HG02759 (cell line): ENCODE data around the gene NRXN3.

Experiments
- ATAC-seq: cut with Tn5 transposase; IDR thresholded peaks from one replicate; pipeline ENCODE4 v1.9.1; 2021; ENCODE audit warnings: mild to moderate bottlenecking, moderate library complexity; ENCODE audit not compliant: unreplicated experiment

Gene NRXN3

DNA sequence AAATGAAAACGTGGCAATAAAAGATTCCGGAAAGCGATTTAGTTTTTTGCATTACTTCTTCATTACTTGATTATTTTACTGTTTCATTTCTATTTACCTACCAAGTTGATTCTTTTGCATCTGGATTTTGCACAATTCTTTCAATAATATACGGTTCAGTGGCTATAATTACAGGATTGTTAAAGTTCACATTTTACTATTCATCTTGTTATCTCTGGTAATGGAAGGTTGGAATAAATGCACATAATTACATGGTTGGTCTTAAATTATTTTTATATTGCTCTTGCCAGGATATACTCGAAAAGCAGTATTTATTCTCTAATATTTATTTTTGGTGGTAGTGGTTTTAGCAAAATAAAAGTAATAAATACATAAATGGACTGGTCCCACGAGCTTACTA, 1203.3 kb downstream of the NRXN3 start:
- ATAC-seq: no peak

DNA sequence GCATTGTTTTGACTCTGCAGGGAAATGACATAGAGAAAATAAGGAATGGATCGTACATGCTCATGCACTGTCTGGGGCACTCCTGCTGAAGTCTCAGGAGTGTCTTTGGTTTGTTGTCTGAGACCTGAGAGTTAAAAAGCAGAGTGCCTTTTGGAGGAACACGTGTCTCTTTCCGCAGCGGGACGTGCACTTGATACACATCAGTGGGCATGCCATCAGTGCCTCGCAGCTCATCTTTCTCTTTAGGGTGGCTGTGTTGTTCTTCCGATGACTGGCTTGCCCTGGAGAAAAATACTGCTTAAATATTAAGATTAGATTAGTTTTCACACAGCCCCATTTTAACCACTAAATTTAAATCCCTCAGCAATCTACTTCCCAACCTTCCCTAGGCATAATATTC, 1205.2 kb downstream of the NRXN3 start:
- no peak for ATAC-seq

DNA sequence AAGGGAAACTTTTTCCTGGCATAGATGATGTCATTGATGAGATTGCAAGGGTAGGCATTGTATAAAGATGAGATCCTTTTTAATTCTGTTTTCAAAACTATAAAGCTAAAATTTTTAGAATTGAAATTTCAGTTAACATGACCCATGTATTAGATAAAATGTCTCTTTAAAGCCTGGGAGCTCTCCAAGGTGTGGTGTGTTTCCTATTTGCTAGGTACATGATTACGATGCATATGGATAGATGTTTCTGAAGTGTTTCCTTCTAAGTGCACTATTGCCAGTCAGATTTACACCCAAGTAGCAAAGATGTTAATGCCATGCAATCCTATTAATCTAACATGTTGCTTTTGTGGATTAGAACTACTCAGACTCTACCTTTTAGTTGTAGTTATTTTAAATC, 1206.4 kb downstream of the NRXN3 start:
- ATAC-seq: no peak

DNA sequence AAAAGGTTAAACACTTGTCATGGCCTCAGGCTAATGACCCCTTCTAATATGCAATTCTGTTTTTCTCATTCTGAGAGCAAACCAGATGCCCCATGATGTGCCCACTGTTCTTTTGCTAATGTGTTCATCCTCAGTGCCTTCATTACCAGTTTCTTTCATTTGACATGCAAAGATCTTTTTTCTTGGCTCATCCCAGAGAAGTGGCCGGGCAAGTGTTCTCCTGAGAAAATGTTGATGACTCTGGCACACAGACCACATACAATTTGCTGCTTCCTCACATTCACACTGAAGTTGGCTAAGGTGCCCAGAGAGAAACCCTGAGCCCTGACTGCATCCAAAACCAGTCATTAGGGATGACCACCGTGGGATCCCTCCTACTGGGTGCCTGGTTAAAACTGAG, 1207.8 kb downstream of the NRXN3 start:
- ATAC-seq: no peak

DNA sequence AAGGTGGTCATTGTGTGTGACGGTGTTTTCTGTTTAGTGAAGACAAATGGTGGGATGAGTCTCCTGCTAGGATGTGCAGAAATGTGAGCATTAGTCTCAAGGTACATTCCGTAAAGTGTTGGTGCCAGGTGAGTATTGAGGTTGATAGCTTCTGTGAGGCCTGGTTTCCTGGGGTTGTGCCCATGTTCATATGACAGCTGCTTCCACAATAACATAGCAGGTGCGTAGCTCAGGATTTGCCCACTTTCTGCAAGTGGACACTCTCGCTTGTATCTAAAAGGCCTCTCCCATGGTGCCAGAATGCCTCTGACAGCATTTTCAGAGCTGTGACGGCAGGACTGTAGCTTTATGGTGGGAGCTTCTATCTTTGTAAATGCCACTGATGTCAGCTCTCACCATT, 1209.1 kb downstream of the NRXN3 start:
- ATAC-seq: no peak

DNA sequence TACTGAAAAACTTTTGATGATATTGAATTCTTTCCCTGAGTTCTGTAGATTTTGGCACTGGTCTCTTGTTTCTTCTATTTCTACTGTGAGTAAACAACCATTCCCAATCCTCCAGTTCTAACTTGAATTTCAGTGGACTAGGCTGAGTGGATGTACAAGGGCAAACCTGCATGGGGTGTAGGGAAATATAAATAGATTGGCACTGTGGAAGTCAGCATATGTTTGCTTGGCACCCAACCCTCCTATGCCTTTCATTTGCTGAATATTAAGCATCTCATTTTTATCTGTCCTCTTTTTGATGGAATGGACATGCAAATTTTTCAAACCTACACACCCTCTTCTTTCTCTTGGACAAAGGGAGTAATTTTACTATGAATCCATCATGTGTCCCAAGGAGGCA, 1212.9 kb downstream of the NRXN3 start:
- no peak for ATAC-seq

DNA sequence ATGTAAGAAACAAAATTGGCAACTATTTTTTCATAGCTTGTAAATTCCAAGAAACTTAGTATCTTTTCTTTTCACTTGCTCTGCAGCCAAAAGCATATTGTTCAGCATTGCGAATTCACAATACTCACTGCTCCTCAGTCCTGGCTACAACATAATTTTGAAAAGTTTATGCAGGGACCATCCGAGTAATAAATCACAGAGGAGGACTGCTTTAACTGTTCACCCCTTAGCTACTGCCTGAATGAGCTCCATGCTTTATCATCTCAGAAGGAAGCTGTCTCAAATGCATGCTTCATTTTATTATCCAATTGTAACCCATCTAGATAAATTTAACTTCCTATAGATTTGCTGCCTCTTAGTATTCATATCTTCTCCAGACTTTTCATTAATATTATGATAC, 1213.3 kb downstream of the NRXN3 start:
- no peak for ATAC-seq

DNA sequence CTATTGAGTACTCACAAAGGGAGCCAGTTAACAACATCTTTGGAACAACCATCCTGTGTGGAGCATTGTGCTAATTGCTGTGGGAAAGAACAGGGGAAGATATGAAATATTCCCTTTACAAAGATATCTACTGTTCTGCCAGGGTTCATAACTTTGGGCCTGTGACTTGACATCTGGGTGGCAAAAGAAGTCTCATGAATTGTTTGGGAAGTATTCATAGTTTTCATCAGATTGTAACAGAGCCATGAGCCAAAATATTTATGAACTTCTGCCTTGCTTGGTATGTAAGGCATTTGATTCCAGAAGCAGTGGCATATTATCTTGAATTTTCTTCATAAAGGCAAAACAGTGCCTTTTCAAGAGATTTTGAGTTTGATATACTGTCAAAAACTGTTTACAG, 1224.9 kb downstream of the NRXN3 start:
- ATAC-seq: no peak

DNA sequence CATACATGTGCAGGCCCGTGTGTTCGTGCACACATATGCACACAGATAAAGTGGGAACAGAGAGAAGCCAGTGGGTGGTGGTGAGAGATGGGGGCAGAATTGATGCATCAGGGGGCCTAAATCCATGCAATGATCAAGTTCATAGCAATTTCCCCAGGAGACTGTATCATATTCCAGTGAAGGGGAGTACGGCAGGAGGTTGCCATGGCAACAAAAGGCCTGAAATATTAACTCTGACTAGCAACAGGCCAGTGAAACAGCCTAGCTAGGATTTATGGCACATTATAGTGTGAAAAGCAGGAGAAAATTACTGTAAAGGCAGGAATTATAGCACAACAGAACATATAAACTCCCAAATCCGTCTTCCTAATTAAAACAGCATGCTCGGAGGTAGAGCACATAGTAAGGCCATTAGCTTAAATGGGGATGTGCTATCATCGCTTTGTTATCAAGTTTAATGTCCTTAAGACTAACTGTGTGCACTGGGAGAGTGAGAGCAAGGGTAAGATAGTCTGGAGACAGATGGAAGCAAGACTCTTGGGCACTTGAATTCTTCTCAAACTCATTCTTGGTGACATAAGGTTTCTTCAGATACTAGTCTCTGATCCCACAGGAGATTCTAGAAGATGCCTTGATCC, 1234.8 kb downstream of the NRXN3 start:
- ATAC-seq: no peak

DNA sequence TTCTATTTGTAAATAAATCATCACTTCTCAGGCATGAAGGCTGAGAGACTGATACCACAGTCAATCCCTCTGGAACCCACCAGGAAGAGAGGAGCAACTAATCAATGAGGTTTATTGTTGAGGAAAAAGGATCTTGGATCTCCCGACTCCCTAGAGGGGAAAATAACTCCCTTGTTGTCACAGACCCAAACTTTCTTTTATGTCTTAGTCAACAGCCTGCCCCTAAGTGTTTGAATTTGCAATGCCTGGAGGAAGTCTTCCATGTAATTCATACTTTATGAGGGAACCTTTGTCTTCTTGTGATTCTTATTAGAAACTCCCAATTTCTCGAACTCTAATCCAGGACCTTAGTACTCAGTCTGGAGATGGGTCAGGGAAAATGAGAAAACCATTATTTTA, 1235.3 kb downstream of the NRXN3 start:
- ATAC-seq: no peak

DNA sequence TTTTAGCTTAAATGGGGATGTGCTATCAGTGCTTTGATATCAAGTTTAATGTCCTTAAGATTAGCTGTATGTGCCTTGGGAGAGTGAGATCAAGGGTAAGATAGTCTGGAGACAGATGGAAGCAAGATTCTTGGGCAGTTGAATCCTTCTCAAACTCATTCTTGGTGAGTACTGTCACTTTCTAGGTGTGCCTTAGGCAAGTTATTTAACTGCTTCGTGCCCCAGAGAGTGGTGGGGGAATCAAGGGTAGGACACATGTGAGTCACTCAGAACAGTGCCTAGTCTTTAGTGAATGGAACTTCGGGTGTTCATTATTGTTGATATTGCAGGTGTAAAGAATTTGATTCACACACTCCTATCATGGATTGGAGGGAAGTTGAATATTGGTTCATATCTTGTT, 1237.4 kb downstream of the NRXN3 start:
- ATAC-seq: no peak

DNA sequence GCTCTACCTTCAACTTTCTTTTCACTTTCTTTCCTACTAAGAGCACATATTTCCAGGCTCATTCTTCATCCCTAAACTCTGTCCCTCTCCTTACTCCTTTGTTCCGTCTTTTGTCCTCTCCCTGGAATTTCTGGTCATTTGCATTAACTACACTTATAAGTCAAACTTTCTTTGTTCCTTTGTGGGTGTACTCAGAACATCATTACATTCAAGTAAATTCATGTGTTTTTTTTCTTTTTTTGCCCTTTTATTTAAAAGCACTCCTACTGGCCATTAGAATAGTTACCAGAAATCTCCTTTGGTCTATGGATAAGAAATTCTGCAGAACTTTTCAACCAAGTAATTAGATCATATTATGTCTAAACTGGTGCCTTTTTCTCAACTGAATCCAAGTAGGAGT, 1238.5 kb downstream of the NRXN3 start:
- no peak for ATAC-seq

DNA sequence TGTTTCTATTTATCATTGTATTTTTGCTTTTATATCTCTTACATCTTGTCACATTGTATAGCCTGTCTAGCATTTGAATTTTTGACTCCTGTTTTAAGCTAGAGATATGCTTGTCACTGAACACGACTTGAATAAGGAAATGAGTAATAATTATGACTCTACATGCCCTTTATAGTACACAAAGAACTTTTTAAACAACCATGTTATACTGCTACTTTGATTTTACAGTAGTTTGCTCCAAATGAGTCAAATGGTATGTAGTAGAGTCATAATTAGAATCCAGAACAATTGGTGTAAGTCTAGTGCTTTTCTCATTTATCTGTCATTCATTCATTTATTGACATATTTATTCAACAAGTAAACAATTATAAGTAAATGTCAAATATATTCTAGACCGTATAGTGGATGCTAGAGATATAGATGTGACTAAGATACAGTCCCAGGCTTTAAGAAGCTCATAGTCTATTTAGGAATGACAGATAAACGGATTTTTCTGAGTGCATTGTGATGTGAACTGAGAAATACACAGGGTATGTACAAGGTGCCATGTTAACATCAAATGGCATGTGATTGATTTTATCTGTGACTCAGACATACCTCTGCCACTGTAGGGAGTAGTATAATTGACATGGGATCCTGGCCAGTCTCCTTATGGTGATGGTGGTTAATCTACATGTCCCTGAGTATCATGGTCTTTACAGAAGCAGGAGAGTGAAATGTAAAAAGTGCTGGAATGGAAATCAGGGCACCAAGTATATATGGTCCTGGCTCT, 1241.4 kb downstream of the NRXN3 start:
- no peak for ATAC-seq

DNA sequence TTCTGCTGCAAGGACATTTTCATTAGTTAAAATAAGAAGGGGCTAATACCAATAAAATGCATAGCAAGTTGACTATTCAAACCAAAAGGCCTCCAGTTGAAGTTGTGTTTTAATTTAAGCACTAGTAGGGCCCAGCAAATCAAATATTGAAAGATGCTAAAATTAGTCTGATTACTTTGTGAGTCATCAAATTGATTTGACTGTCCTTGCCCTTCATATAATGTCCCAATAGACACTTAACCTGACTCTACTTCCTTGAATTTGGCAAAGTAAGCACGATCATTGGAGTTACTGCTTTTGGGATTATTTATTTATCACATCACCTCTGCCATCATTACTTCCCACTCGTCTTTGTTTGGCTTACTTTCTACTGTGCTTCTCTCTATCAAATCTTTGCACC, 1242.6 kb downstream of the NRXN3 start:
- no peak for ATAC-seq

DNA sequence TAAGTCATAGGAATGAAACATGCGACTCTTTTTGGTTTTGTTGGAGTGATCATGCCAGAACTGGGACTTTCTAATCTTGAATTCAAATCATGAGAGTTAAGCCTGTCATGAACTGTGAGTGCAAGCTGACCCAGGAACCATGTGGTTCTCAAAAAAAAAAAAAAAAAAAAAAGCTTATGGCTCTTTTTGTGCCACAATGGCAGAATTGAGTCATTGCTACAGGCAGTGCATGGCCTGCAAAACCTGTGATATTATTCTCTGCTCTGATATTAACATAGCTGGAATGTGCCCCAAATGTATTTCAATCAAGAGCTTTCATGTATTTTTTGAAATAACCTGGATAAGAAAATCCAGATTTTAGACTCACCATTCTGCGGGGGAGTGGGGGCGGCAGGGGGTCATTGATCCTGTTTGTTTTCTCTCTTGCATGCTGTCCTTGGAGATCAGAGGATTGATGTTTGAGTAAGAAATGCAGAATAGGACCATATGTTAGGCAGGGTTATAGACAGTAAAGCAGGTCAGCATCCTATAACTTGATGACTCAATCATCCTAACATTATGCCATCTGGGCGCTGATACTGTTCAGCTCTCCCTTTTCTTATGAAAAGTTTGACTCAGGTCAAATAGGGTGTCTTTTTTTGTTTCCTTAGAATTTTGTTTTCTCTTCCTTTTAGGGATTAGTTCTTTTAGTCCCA, 1243.7 kb downstream of the NRXN3 start:
- no peak for ATAC-seq

DNA sequence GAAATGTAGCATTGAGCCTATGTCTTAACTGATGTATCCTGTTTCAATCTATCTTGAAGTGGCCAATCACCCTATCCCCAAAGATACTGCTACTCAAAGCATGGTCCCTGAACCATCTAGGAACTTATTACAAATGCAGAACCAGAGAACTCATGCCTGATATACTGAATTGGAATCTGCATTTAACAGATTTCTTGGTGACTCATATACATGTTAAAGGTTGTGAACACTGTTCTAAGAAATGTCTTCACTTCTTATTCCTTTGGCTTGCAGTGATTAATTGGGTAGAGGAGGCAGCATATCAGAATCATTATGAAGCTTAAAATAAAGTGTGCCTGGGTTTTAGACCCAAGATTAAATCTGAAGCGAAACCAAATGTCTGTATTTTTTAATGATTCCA, 1245.6 kb downstream of the NRXN3 start:
- no peak for ATAC-seq

DNA sequence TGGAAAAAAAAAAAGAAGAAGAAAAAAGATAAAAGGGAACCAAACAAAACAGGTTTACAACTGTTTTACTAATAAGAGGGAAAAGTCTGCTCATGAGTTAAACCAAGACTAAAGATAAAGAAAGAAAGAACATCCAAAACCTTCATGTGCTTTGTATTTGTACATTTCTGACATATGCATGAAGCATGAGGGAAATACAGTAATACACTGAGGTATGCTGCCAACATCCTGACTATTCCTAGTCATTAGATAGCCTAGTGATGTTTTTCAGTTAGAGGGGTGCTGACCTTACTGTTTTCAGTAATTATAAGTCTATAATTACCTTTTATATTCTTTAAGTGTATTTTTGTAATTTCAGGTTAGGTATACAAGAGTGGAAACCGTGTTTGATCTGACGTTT, 1247.8 kb downstream of the NRXN3 start:
- ATAC-seq: no peak

DNA sequence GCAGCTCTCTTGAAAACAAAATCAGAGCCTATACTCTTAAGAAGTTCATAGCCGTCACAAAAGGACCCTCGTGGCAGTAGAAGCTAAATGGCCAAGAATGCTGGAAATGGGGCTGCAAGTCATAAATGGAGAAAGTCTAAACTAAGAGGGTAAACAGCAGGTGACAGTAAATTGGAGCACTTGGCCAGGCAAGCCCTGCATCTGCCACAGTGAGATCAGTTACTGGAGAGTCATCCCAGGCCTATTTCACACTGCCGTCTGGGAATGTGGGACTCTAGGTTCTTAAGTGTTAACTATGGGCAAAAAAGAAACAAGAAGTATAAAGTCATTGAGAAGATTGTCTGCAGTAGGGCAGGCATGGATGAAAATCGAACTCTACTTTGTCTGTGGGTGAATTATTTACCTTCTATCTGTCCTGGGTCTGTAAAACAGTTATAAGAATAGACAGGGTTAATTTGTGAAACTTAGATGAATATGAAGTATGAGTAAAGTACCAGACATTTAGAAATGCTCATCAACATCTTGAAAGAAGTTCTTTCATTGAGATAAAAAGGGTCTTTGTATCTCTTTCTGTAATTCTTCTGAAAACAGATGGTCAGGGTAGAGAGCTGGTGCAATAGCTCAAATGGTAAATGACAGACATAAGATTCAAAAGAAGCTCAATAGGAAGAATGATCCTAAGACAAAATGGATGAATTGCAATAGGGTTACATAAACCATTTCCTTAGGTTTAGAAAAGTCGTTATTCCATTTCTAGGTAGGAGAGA, 1248.7 kb downstream of the NRXN3 start:
- ATAC-seq: no peak

DNA sequence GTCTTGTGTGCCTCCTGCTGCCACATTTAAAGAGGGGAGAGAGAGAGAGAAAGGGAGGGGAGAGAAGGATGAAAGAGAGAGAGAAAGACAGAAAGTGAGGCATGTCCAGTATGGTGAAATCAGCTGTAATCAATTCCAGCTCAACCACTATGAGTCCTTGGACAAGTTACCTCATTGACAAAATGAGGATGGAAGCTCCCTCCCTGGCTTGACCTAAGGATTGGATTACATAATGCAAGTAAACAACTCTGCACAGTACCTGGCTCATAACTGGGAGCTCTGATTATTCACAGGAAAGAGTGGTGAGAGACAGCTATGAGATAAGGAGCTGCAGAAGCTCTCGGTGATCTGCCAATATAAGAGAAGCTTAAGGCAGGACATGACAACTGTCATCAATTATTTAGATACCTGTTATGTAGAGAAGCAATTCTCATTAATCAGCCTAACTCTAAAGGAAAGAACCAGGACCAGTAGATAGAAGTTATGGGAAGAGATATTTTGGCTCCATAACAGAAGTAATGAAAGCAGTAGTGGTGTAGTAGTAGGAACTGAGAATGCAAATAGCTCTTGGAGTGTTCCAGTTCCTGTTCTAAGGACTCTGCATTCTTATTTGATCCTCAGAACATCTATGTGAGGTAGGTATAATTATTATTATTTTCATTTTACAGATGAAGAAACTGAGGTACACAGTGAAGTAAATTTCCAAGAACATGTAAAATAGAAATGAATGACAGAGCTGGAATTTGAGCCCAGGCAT, 1249.6 kb downstream of the NRXN3 start:
- ATAC-seq: no peak

DNA sequence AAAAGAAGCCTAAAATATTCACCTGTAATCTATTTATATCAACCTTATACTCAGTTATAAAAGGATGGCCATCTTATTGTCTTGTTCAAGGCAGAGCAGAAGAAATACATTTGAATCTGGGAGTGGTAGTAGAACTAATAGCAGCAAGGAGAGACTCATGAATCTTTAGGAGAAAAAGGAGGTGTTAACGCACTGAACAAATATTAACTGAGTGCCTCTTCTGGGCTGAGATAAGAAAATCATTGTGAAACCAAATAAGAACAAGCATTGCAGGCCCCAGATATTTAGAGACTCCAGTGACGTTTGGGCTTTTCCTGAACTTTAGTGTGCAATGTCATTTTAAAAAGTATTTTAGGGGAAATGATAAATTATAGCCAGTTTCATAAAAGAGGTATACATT, 1250.6 kb downstream of the NRXN3 start:
- ATAC-seq: no peak

DNA sequence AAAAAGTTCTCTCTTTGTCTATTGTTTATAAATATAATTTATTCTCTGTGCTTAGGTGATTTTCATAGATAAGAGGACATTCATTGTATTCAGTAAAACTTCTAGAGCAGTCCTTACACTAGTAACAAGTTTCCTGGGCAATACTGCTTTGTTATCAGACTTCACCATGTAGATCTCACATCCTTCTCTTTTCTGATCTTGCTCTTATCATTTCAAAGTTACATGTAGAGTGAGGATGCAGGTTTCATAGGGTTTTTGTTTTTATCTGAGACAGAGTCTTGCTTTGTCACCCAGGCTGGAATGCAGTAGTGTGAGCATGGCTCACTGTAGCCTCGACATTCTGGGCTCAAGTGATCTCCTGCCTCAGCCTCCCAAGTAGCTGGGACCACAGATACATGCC, 1251.6 kb downstream of the NRXN3 start:
- ATAC-seq: no peak
